HepG2 (cell line): ENCODE data around the gene PATL2.
"Not testable (repeated sequence)": the region's sequence is repeated elsewhere in the genome, so short reads cannot be mapped to it uniquely, and the experiment has no call there.

Experiments used
- KLF16 ChIP-seq, 2 experiments: sonication (generic) in 1 of 2; formaldehyde crosslinking in 1 of 2; IDR thresholded peaks; 2 replicates each; pipeline versions ENCODE4 v1.6.1 to v1.8.0; 2016 to 2023; ENCODE audit warnings: missing genetic modification reagents in 2 of 2, missing compliant biosample characterization in 1 of 2
- PTBP1 ChIP-seq: fragments of 200-400 bp; formaldehyde crosslinking; IDR thresholded peaks from 2 replicates; pipeline ENCODE4 v1.6.1; 2018; ENCODE audit warnings: low read length, low read depth; ENCODE audit not compliant: poor library complexity, severe bottlenecking
- RBM39 ChIP-seq: fragments of 200-400 bp; formaldehyde crosslinking; IDR thresholded peaks from one replicate; pipeline ENCODE4 v1.6.1; 2018; ENCODE audit warnings: antibody characterized with exemption, mild to moderate bottlenecking, low read depth, low read length; ENCODE audit not compliant: poor library complexity, severe bottlenecking
- ZFP37 ChIP-seq: sonication (generic); formaldehyde crosslinking; IDR thresholded peaks from 2 replicates; pipeline ENCODE4 v1.4.0; 2020; ENCODE audit warnings: missing genetic modification reagents, borderline replicate concordance
- ZFX ChIP-seq: sonication (generic); formaldehyde crosslinking; IDR thresholded peaks from 2 replicates; pipeline ENCODE4 v1.4.0; 2020; ENCODE audit warnings: mild to moderate bottlenecking, low read depth, missing genetic modification reagents, moderate library complexity
- ZKSCAN1 ChIP-seq: fragments of 150-350 bp; IDR thresholded peaks from 2 replicates; pipeline ENCODE4 v1.6.1; 2014; ENCODE audit warnings: low read length
- ZNF274 ChIP-seq: sonication (generic); formaldehyde crosslinking; IDR thresholded peaks from 2 replicates; pipeline ENCODE4 v1.5.1; 2020; ENCODE audit warnings: mild to moderate bottlenecking, missing genetic modification reagents

- TF ChIP-seq PTBP1; ZKSCAN1; ZFP37 (CRISPR knock-in tag); RBM39; ZFX (CRISPR knock-in tag); ZNF274 (CRISPR knock-in tag); KLF16 (CRISPR knock-in tag; IDR thresholded peaks at IDR 0.05): not testable (repeated sequence)
Measured at GRCh38 chr15:44728232-44728575, 17.1 kb upstream of the PATL2 start.
